GM03348 (cell line): ENCODE results near the gene MSLN.

Experiments used
- DNase-seq: peaks from one replicate; pipeline ENCODE4 v3.0.0; 2012; ENCODE audit warnings: low spot score

The MSLN gene

DNA sequence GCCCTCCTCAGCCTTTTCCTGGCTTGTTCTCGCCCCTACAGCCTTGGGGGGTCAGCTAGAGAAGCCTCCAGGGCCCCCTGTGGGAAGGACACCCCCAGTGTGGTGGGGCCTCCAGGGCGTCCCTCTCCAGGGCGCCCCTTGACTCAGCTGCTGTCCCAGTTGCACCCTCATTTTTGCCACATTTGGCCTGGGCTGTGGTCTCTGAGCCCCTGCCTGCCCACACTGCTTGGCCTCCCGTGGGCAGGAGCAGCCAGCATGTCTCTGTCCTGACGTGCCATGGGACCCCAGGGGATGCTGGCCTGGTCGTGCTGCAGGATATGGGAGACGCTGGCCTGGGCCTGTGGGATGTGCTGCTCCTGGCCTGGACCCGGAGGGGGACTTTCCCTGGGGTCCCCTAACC lies 32.9 kb downstream of the MSLN start:
- no peak for DNase-seq

- no peak for DNase-seq
Measured at GRCh38 chr16:794091-794822, 33.7 kb downstream of the MSLN start.

DNA sequence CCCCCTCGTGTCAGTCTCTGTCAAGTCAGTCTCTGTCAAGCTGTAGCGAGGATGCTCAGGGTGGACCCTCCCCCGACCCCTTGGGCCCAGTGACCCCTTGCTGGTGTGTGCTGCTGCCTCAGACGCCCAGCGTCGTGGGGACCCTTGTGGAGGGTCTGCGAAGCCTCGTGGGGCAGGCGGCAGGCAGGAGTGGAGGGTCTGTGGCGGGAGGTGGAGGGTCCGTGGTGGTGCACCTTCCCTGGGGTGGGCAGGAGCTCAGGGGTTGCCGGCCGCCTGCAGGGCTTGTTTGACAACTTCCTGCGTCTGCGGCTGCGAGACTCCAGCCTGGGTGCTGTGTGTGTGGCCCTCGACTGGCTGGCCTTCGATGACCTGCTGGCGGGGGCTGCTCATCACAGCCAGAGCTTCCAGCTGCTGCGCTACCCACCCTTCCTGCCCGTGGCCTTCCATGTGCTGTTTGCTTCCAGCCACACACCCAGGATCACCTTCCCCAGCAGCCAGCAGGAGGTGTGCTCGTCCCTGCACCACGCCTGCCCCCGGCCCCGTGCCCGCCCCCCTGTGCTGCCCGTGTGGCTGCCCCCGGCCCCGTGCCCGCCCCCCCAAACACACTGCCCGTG lies 34.4 kb downstream of the MSLN start:
- no peak for DNase-seq

- DNase-seq, result no peak
Measured at GRCh38 chr16:795580-796229, 35.2 kb downstream of the MSLN start.

GRCh38 chr16:796296-797119 lies 36.0 kb downstream of the MSLN start:
- DNase-seq, result no peak

DNA sequence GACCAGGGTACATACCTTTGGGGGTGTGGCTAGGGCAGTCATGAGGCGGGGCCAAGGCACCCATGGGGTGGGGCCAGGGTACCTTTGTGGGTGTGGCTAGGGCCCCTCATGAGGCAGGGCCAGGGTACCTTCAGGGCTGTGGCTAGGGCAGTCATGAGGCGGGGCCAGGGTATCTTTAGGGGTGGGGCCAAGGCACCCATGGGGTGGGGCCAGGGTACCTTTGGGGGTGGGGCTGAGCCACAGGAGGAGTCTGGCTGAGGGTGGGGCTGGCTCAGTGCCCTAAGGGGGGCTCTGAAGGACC lies 36.5 kb downstream of the MSLN start:
- no peak for DNase-seq

GRCh38 chr16:797686-798085 lies 37.2 kb downstream of the MSLN start:
- DNase-seq, result no peak

DNA sequence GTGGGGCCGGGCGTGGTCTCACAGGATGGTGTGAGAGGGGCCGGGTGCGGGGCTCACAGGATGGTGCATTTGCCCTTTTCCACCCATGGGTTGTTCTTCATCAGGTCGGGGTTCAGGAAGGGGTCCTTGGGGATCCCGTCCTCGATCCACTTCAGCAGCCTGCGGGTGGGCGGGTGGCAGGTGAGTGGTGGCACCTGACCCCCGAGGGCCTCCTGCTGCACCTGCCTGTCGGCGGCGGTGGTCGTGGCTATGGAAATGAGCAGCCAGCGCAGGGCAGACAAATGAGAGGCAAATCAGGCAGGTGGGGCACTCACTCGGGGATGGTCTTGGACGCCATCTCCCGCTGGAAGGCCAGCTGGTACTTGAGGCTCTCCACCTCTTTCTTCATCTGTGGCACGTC lies 38.1 kb downstream of the MSLN start:
- no peak for DNase-seq

- no peak for DNase-seq
Measured at GRCh38 chr16:799111-799947, 38.8 kb downstream of the MSLN start.

DNA sequence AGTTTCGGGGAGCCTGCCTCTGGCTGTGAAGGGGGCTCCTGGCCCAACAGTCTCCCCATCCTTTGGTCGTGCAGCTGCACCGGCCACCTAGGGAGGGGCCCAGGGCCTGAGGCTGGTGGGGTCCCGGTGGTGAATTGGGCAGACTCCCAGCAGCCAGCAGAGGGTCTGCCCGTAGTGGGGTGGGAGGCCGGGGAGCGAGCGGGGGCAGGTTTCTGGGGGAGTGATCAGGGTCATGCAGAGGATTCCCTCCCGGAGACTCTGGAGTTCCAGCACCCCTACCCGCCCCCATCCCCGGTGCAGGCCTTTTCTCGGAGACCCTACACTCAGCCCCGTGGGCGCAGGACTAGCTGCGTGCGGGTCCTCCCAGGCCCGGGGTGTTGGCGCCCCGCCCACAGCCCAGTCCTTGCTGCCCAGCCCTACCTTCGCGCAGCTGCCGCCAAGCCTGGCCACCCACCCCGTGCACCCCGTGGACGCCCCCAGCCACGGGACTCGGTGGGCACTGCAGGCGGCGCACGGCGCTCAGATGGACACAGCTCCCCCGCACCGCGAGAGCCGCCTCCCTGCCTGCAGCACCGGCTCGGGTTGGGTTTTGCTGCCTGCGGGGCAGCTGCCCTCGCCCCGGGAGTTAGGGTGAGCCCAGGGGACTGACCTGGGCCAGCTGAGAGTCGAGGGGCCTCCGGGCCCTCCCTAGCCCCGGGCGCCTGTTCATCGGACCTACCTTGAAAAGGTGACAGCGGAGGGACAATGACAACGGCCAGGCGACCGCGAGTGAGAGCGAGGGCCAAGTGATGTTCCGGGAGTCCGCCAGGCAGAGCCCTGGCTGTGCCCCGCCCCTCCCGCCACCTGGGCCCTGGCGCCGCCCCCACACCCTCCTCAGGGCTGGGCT lies 39.7 kb downstream of the MSLN start, which contains the start of gene GNG13:
Gene GNG13, minus strand, starts transcription at position 787 of the 886 bp plus-strand sequence. CDS start 1,657 bp downstream, outside the sequence.
- no peak for DNase-seq

DNA sequence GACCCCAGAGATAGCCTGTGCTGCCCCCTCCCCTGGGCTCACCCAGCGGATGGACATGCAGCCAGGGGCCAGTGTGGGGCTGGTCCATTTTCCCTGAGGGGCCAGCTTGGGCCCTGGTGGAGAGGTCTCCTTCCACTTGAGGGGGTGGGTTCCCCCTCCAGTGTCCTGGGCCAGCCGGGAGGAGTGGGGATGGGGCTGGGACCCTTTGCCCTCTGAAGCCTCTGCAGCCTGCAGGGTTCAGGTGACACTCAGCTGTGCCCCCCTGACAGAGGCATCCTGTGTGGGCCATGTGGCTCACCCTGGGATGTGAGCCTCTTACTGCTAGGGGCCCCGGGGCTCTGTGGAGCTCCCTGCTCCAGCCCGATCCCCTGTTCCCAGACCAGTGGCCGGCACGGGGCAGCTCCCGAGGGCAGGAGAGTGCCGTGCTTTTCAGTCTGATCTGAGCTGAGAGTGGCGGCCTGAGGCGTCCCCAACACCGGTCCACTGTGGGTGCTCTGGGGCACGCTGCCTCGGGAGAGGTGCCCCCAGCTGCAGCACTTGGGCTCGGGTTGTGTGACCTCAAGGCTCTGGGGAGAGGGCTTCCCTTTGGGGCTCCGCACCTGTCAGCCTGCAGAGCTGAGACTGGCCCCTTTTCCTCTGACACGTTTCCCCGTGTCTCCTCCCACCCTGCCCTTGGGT lies 40.4 kb downstream of the MSLN start:
- no peak for DNase-seq

DNA sequence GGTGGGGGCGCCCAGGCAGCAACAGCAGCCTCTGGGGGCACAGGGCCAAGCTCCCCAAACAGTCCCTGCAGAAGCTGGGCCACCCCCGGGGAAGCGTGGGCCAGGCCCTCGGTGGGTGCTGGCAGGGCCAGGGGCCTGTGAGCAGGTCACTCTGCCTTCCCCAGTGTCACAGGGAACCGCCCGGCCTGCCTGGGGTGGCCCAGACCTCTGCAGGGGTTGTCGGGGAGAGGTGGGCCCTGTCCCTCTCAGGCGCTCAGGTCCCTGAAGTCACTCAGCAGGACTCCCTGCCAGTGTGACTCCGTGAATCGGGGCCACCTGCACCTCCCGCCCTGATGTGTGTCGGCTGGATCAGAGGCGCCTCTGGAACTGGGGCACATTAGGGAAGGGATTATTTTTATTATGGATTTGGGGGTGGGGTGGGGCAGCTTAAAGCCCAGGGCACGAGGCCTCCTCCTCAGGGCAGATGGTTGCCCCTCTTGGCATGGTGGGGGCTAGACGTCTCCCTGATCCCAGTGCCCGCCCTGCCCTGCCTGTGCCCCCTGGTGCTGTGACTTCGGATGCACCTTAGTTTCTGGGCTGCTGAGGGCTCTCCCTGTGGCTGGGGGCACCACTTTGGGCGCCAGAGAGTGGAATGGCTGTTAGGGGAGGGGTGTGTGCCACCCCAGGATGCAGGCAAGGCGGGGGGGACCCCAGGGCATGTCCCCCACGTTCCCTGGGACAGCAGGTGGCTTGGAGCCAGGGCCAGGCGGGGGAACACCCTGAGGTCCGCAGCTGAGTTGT lies 41.2 kb downstream of the MSLN start:
- DNase-seq, result no peak

DNA sequence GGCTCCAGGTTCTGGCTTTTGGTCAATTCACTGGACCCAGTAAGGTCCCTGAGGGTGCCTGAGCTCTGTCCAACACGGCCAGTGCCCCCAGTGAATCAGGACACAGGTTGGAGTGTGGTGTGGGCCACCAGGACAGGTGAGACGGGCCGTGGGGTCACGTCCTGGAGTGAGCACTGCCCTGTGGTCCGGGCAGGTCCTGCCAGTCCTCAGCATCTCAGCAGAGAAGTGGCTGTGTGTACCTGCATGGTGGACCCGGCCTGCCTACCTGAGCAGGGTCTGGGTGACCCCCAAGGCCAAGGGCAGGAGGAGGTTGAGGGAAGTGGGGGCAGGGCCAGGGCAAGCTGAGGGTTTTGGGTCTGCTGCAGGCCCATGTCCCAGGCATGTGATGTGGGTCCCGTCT lies 41.9 kb downstream of the MSLN start:
- DNase-seq, result no peak

DNA sequence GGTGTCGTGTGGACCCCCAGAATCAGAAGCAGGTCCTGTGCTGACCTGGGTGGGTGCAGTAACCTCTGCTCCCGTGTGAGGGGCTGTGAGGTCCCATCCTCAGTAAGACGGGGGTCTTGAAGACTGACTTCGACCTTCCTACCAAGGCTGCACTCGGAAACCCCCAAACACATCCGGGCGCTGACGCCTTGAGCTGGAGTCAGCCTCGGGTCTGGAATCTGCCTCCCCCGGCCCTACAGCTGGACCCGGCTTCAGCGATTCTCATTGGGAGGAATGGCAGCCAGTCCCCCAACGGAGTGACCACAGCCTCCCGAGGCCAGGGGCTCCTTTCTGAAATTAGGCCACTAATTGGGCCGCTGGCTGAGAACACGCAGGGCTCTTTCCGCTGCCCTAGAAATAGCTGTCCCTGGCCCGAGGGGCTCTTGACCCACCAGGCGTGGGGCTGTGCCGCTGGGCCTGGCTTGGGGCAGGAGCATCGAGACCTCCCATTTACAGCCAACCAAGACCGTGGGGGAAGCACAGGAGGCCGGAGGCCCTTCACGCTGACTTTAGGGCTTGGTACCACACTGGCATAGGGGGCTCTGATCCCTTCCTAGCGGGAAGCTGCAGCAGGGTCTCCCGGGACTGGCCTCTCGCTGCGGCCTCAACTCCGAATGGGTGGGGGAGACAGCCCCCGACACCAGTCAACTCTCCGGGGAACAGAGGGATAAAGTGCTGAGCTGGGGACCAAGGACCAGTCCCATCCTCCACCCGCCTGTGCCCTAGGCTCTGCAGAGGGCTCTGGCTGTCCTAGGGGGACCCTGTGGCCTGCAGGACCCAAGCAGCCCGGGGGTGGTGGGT lies 42.6 kb downstream of the MSLN start:
- no peak for DNase-seq

DNA sequence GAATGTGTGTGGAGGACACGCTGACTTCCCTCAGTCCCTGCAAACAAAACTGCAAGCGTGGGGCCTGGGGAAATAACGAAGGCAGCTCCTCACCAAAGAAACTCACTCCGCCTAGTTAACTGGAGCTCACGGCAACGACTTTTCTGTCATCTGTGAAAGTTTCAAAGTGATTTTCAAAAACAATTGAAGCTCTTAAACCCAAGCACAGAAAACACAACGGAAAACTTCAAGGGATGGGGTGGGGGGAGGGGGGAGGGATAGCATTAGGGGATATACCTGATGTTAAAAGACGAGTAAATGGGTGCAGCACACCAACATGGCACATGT lies 43.2 kb downstream of the MSLN start:
- no peak for DNase-seq

- no peak for DNase-seq
Measured at GRCh38 chr16:804193-805048, 43.9 kb downstream of the MSLN start.

DNA sequence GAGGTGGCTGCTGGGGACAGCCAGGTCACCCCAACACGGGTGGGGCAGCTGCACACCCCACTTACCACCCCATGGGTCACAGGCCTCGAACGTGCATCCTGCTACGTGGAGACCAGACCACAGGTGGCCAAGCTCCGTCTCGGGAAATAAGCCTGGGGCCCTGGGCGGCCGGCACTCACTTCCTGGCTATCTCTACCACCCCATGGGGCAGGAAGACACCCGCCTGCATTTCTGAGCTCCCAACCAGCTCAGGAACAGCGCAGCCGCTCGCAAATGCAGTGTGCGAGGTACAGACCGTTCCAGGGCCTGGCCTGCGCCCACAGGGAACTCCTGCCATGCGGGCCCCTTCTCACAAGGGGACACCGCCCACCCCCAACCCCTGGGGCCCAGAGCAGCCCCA lies 44.9 kb downstream of the MSLN start:
- DNase-seq, result no peak
